BLaER1 (cell line): ENCODE results near the gene PAX6.

Source experiments
- H3K27ac ChIP-seq: shearing (Covaris generic); formaldehyde crosslinking; 2 replicates; pipeline ENCODE4 v1.8.1; 2022
- H3K27me3 ChIP-seq: shearing (Covaris generic); formaldehyde crosslinking; 2 replicates; pipeline ENCODE4 v1.8.1; 2022
- H3K36me3 ChIP-seq: shearing (Covaris generic); formaldehyde crosslinking; 2 replicates; pipeline ENCODE4 v1.8.1; 2022
- H3K4me1 ChIP-seq: shearing (Covaris generic); formaldehyde crosslinking; 2 replicates; pipeline ENCODE4 v1.8.1; 2022
- H3K4me2 ChIP-seq: shearing (Covaris generic); formaldehyde crosslinking; 2 replicates; pipeline ENCODE4 v1.8.1; 2022
- H3K4me3 ChIP-seq: shearing (Covaris generic); formaldehyde crosslinking; 2 replicates; pipeline ENCODE4 v1.8.1; 2022
- H3K9ac ChIP-seq: shearing (Covaris generic); formaldehyde crosslinking; 2 replicates; pipeline ENCODE4 v1.8.1; 2022
- H3K9me3 ChIP-seq: shearing (Covaris generic); formaldehyde crosslinking; 2 replicates; pipeline ENCODE4 v1.8.1; 2022
- H4K20me1 ChIP-seq: shearing (Covaris generic); formaldehyde crosslinking; 2 replicates; pipeline ENCODE4 v1.8.1; 2022
- Cebpa-rat ChIP-seq: shearing (Covaris generic); IDR thresholded peaks from 2 replicates; pipeline ENCODE4 v1.8.1; 2022

The PAX6 gene

DNA sequence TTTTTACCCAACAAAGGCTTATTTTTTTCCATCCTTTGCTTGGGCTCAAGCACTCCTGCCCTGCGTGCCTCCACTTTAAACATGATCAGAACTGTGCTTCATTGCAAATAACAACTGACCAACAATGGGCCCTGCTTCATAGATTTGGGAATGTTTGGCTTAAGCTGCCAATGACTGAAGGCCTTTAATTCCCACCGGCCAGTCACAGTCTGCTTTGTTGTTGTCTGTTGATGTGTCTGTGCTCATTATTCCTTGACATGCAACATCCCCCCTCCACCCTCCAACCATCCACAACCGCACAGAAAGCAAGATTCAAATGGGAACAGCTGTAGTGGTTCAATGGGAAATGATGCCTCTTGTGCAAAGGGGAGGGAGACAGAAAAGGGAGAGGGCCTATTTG is 23.0 kb downstream of the PAX6 start:
- no peak for TF ChIP-seq Cebpa-rat
- no peaks in the 10 kb centered on the region for H3K27me3 ChIP-seq

GRCh38 chr11:31786996-31787685 is 24.0 kb downstream of the PAX6 start:
- Histone ChIP-seq H4K20me1 (no peaks in the 10 kb centered on the region), H3K27ac (no peak overlapping the region), H3K4me1 (no peaks in the 10 kb centered on the region), H3K4me3 (no peak overlapping the region), H3K4me2 (no peak overlapping the region), H3K9ac (no peak overlapping the region), H3K9me3 (no peaks in the 10 kb centered on the region), H3K36me3 (no peaks in the 10 kb centered on the region), H3K27me3 (no peaks in the 10 kb centered on the region)
- no peak for TF ChIP-seq Cebpa-rat

More for the DNA sequence above, 23.0 kb downstream of the PAX6 start:
- Histone ChIP-seq H3K4me1 (no peaks in the 10 kb centered on the region), H3K9me3 (no peaks in the 10 kb centered on the region), H3K9ac (no peak overlapping the region), H3K4me3 (no peak overlapping the region), H3K4me2 (no peak overlapping the region), H3K27ac (no peak overlapping the region), H3K36me3 (no peaks in the 10 kb centered on the region), H4K20me1 (no peaks in the 10 kb centered on the region)

GRCh38 chr11:31784611-31785010 is 26.5 kb downstream of the PAX6 start:
- H3K4me1 ChIP-seq, result no peaks in the 10 kb centered on the region
- TF ChIP-seq Cebpa-rat, result no peak
- no peaks in the 10 kb centered on the region for H3K36me3 ChIP-seq
- H3K27ac ChIP-seq, result no peak overlapping the region
- H4K20me1 ChIP-seq, result no peaks in the 10 kb centered on the region
- H3K9ac ChIP-seq, result no peak overlapping the region
- H3K27me3 ChIP-seq, result no peaks in the 10 kb centered on the region
- H3K4me3 ChIP-seq, result no peak overlapping the region
- no peaks in the 10 kb centered on the region for H3K9me3 ChIP-seq
- no peak overlapping the region for H3K4me2 ChIP-seq

DNA sequence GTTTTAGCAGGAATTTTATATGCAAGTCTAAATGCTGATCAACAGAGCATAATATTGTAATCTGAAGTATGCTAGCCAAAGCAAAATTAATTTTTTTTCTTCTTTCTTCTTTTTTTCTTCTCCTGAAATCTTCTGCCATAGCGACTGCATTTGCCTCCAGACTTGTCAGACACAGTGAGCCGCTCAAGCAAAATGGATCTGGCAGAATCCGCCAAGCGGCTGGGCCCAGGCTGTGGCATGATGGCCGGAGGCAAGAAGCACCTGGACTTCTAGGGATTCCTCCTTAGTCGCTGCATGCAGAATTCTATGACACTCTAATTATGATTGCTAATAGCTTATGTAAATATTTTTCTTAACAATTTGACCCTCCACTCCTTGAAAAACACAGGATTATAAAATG is 27.9 kb downstream of the PAX6 start:
- no peaks in the 10 kb centered on the region for H3K4me1 ChIP-seq
- no peaks in the 10 kb centered on the region for H3K36me3 ChIP-seq
- H3K27ac ChIP-seq, result no peak overlapping the region
- H3K27me3 ChIP-seq, result no peaks in the 10 kb centered on the region
- H3K9me3 ChIP-seq, result no peaks in the 10 kb centered on the region
- H3K4me3 ChIP-seq, result no peak overlapping the region
- no peaks in the 10 kb centered on the region for H4K20me1 ChIP-seq
- no peak for TF ChIP-seq Cebpa-rat
- H3K4me2 ChIP-seq, result no peak overlapping the region
- no peak overlapping the region for H3K9ac ChIP-seq

DNA sequence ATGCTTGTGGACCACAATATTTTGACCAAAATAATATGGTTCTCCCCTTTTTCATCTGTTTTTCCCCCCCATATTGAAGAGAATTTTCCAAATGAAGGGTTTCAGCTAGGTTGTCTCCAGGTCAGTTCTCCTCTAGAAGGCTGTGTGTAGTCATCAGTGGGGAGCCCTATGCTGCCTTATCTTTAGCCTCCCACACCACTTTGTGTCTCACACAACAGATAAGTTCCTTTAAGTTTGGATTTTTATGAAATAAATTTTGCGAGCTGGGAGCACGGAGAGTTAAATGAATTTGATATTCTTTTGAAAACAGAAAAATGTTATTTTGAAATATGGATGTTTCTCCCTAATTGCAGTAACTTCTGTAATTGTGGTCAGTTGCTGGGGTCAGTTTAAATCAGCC is 28.9 kb downstream of the PAX6 start:
- H3K9me3 ChIP-seq, result peaks cover 2% of the 10 kb centered on the region; the same call in 1 of the 2 replicates
- TF ChIP-seq Cebpa-rat, result no peak
- no peak overlapping the region for H3K9ac ChIP-seq
- no peaks in the 10 kb centered on the region for H3K4me1 ChIP-seq
- no peaks in the 10 kb centered on the region for H3K36me3 ChIP-seq
- no peak overlapping the region for H3K4me2 ChIP-seq
- H3K4me3 ChIP-seq, result no peak overlapping the region
- no peak overlapping the region for H3K27ac ChIP-seq
- no peaks in the 10 kb centered on the region for H4K20me1 ChIP-seq
- H3K27me3 ChIP-seq, result no peaks in the 10 kb centered on the region

DNA sequence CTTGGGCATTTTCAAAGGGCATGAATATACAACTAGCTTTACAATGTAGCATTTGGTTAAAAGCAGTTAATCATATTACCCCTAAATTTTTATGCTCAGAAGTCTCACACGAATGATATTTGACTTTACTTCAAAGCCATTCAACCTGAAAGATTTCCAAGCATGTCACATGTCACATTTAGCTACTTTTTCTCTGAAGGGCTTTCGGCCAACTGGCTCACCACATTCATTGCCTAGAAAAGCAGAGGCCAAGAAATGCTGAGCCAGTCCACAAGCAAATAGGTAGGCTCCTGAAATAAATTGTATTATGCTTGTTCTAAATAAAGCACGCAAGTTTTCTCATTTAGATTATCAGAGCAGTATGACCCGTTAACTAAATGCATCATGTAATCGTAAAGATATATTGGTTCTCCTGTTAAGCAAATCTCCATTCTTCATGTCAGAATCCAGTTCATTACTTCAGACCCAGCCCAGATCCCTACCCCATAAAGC is 30.6 kb downstream of the PAX6 start:
- peaks cover 4% of the 10 kb centered on the region; the same call in 1 of the 2 replicates for H3K9me3 ChIP-seq
- H3K27me3 ChIP-seq, result no peaks in the 10 kb centered on the region
- H4K20me1 ChIP-seq, result no peaks in the 10 kb centered on the region
- no peak overlapping the region for H3K9ac ChIP-seq
- H3K36me3 ChIP-seq, result no peaks in the 10 kb centered on the region
- no peaks in the 10 kb centered on the region for H3K4me1 ChIP-seq
- TF ChIP-seq Cebpa-rat, result no peak
- H3K27ac ChIP-seq, result no peak overlapping the region
- H3K4me2 ChIP-seq, result no peak overlapping the region
- H3K4me3 ChIP-seq, result no peak overlapping the region

DNA sequence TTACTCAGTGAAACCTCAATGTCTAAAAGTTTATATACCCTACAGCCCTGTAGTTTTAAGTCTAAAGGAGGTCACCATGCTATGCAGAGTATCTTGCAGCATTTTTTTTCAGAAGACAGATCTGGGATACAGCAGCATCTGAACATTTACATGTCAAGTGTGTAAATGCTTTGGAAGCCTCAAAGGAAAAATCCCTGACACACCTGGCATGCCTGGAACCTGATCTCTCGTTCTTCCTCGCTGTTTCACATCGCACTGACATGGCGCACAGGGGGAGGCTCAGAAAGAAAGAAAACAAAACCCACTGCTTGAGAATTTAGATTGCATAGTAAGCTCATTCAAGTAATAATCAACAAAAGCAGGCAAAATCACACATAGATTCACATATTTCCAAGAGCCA is 31.0 kb downstream of the PAX6 start:
- no peaks in the 10 kb centered on the region for H3K27me3 ChIP-seq
- no peak overlapping the region for H3K27ac ChIP-seq
- H3K9ac ChIP-seq, result no peak overlapping the region
- H4K20me1 ChIP-seq, result no peaks in the 10 kb centered on the region
- peaks cover 4% of the 10 kb centered on the region; the same call in 1 of the 2 replicates for H3K9me3 ChIP-seq
- H3K36me3 ChIP-seq, result no peaks in the 10 kb centered on the region
- TF ChIP-seq Cebpa-rat, result no peak
- H3K4me3 ChIP-seq, result no peak overlapping the region
- H3K4me1 ChIP-seq, result no peaks in the 10 kb centered on the region
- no peak overlapping the region for H3K4me2 ChIP-seq

DNA sequence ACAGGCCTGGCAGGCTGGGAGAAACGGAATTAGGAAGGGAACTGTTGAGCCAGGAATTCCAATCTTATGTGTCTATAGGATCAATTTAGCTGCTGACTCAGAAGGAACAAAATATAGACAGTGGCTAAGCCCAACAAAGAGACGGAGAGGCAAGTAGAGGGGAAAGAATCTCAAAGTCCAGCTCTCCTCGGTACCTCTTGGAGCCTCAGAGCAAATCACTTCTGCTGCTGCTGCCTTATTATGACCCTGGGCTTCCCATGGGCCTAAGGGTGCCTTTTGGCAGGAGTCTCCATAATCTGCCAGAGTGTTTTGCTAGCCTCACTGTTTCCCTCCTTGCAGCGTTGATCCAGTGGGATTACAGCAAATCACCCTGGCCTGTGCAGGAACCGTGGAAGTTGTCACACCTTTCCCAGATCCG is 31.7 kb downstream of the PAX6 start:
- no peaks in the 10 kb centered on the region for H3K36me3 ChIP-seq
- H3K9me3 ChIP-seq, result peaks cover 4% of the 10 kb centered on the region; the same call in 1 of the 2 replicates
- no peaks in the 10 kb centered on the region for H3K27me3 ChIP-seq
- H3K4me2 ChIP-seq, result no peak overlapping the region
- no peak overlapping the region for H3K4me3 ChIP-seq
- no peaks in the 10 kb centered on the region for H4K20me1 ChIP-seq
- no peak for TF ChIP-seq Cebpa-rat
- no peak overlapping the region for H3K27ac ChIP-seq
- no peak overlapping the region for H3K9ac ChIP-seq
- H3K4me1 ChIP-seq, result no peaks in the 10 kb centered on the region

GRCh38 chr11:31772412-31772811 is 38.7 kb downstream of the PAX6 start:
- Histone ChIP-seq H4K20me1 (no peaks in the 10 kb centered on the region), H3K4me3 (no peak overlapping the region), H3K36me3 (no peaks in the 10 kb centered on the region), H3K9me3 (peaks cover 4% of the 10 kb centered on the region; the same call in 1 of the 2 replicates), H3K4me2 (no peak overlapping the region), H3K9ac (no peak overlapping the region), H3K4me1 (no peaks in the 10 kb centered on the region), H3K27me3 (no peaks in the 10 kb centered on the region), H3K27ac (no peak overlapping the region)
- TF ChIP-seq Cebpa-rat, result no peak

DNA sequence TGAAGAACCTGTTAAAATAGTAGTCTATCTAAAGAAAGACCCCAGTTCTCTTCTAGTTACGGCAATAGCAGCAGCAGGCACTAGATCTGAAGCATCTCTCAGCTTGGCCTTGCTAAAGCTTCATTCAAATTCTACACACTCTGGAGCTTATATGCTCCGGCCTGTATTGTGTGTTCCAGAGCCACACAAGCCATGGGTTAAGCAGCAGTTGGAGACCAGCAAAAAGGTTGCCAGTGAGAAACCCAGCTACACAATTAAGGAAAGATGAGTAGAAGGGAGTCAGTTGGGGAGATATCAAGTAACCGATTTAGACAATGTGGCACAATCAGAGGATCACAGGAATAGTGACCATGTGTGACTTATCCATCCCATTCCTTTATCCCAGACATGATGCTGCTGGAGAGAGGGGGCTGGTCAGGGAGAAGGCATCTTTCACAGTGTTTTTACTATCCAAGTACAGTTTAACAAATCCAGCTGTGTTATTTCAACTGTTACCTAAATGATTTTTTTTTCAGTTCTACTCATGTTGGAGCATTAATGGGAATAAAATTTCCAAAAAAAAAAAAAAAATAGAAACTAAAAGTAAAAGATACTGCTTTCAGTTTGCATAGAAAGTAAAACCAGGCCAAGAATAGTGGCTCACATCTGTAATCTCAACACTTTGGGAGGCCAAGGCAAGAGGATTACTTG is 41.0 kb downstream of the PAX6 start:
- H3K4me2 ChIP-seq, result no peak overlapping the region
- no peak for TF ChIP-seq Cebpa-rat
- H4K20me1 ChIP-seq, result no peaks in the 10 kb centered on the region
- H3K36me3 ChIP-seq, result no peaks in the 10 kb centered on the region
- no peak overlapping the region for H3K27ac ChIP-seq
- H3K4me3 ChIP-seq, result no peak overlapping the region
- H3K4me1 ChIP-seq, result no peaks in the 10 kb centered on the region
- H3K9me3 ChIP-seq, result no peaks in the 10 kb centered on the region
- H3K27me3 ChIP-seq, result no peaks in the 10 kb centered on the region
- no peak overlapping the region for H3K9ac ChIP-seq
